ENCODE results near the gene AGRP. TPM values are rescaled to one million over a fixed set of nuclear protein-coding genes. Genes with fewer than 3 reads are reported as not detected.
"Not testable (repeated sequence)": the region's sequence is repeated elsewhere in the genome, so short reads cannot be mapped to it uniquely, and the experiment has no call there.

Gene AGRP
- total RNA-seq, 1 donor from 2014 or later = not detected

DNA sequence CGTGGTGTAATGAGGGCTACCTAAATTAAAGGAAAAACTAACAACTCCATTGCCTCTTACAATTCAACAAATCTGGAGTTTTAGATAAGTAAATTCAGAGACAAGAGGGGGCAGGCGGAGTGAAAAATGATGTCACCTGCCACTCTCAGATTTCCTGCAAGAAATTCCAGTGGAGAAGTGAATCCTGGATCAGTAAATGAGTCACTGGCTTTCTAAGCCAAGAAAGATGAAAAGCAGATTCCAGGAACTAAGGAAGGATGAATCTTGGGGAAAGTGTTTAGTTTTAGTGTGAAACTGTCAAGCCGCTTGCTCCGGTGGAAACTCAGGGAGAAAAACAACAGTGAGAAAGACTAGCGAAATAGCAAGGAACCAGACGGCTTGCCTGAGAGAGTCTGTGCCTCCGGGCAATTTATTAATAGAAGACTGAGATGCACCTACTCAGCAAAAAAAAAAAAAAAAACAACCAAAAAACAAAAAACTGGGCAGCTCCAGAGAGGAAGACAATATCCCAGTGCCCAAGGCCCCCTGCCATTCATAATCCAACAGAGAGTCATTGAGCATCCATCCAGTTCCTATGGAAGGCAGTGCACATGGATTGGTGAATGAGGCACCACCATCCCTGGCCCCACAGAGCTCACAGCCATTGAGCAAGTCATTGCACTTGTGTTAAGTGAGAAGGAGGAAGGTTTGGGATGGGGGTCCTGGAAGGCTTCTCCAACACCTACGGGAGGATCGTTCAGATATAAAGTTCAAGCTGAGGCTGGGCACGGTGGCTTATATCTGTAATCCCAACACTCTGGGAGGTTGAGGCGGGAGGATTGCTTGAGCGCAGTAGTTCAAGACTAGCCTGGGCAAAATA lies 33.2 kb upstream of the AGRP start:
- DNase-seq (ENCODE audit: extremely low spot score, unreplicated experiment) = no peak
- H3K36me3 Mint-ChIP-seq (ENCODE audit: unreplicated experiment) = no peaks in the 10 kb centered on the region
- no peaks in the 10 kb centered on the region for H3K27me3 Mint-ChIP-seq (ENCODE audit: unreplicated experiment)
- H3K27ac Mint-ChIP-seq (ENCODE audit: unreplicated experiment) = peak overlapping the region; percentile 20
- H3K4me1 Mint-ChIP-seq (ENCODE audit: unreplicated experiment) = peaks cover 17% of the 10 kb centered on the region
- TF ChIP-seq, protein P1, sequence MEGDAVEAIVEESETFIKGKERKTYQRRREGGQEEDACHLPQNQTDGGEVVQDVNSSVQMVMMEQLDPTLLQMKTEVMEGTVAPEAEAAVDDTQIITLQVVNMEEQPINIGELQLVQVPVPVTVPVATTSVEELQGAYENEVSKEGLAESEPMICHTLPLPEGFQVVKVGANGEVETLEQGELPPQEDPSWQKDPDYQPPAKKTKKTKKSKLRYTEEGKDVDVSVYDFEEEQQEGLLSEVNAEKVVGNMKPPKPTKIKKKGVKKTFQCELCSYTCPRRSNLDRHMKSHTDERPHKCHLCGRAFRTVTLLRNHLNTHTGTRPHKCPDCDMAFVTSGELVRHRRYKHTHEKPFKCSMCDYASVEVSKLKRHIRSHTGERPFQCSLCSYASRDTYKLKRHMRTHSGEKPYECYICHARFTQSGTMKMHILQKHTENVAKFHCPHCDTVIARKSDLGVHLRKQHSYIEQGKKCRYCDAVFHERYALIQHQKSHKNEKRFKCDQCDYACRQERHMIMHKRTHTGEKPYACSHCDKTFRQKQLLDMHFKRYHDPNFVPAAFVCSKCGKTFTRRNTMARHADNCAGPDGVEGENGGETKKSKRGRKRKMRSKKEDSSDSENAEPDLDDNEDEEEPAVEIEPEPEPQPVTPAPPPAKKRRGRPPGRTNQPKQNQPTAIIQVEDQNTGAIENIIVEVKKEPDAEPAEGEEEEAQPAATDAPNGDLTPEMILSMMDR (IDR thresholded peaks at IDR 0.05) = no peak
- no peak overlapping the region for H3K4me3 Mint-ChIP-seq (ENCODE audit: unreplicated experiment)
- no peaks in the 10 kb centered on the region for H3K9me3 Mint-ChIP-seq (ENCODE audit: unreplicated experiment)

DNA sequence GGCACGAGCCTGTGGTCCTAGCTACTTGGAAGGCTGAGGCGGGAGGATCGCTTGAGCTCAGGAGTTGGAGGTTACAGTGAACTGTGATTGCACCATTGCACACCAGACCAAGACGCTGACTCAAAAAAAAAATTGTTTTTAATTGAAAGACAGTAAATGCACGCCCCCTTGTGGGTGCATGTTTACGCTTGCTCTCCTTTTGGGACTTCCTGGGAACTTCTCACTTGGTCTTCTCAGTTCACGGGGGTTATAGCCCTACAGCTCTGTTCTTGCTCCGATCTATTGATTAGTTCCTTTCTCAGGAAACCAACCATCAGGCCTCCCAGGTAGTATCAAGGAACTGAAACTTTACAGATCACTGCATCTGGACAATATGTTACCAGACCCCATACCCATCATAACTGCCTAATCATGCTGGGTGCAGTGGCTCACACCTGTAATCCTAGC lies 31.1 kb upstream of the AGRP start:
- H3K27ac Mint-ChIP-seq (ENCODE audit: unreplicated experiment) = no peak overlapping the region

DNA sequence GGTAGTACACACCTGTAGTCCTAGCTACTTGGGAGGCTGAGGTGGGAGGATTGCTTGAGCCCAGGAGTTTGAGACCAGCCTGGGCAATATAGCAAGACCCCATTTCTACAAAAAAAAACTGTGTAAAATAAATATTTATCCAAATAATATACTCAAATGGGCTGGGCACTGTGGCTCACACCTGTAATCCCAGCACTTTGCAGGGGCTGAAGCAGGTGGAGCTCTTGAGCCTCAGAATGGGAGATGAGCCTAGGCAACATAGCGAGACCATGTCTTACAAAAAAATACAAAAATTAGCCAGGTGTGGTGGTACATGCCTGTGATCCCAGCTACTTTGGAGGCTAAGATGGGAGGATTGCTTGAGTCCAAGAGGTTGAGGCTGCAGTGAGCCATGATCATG lies 30.5 kb upstream of the AGRP start:
- not testable (repeated sequence) for DNase-seq (ENCODE audit: extremely low spot score, unreplicated experiment); H3K4me3 Mint-ChIP-seq (ENCODE audit: unreplicated experiment); H3K27ac Mint-ChIP-seq (ENCODE audit: unreplicated experiment); H3K9me3 Mint-ChIP-seq (ENCODE audit: unreplicated experiment); H3K36me3 Mint-ChIP-seq (ENCODE audit: unreplicated experiment); H3K27me3 Mint-ChIP-seq (ENCODE audit: unreplicated experiment)
- peaks cover 12% of the 10 kb centered on the region for H3K4me1 Mint-ChIP-seq (ENCODE audit: unreplicated experiment)

More for the DNA sequence above, 31.1 kb upstream of the AGRP start:
- H3K36me3 Mint-ChIP-seq (ENCODE audit: unreplicated experiment) = no peaks in the 10 kb centered on the region
- H3K9me3 Mint-ChIP-seq (ENCODE audit: unreplicated experiment) = no peaks in the 10 kb centered on the region
- peaks cover 12% of the 10 kb centered on the region for H3K4me1 Mint-ChIP-seq (ENCODE audit: unreplicated experiment)
- TF ChIP-seq, protein P1 (IDR thresholded peaks at IDR 0.05) = peak; percentile 78
- H3K4me3 Mint-ChIP-seq (ENCODE audit: unreplicated experiment) = no peak overlapping the region
- no peak for DNase-seq (ENCODE audit: extremely low spot score, unreplicated experiment)
- H3K27me3 Mint-ChIP-seq (ENCODE audit: unreplicated experiment) = no peaks in the 10 kb centered on the region

DNA sequence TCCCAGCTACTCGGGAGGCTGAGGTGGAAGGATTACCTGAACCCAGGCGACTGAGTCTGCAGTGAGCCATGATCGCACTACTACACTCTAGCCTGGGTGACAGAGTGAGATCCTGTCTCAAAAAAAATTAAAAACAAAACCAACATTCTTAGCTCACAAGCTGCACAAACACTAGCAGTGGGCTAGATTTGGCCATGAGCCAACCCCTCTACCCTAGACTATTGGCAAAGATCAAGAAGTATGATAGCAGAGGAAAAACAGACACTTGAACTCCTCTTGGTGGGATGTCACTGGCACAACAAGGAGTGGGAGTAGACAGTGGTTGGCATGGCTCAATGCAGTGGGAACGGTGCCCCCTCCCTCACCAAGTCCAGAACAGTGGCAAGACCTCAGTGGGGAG lies 25.7 kb upstream of the AGRP start:
- Mint-ChIP-seq H3K27ac (ENCODE audit: unreplicated experiment) (no peak overlapping the region), H3K36me3 (ENCODE audit: unreplicated experiment) (no peaks in the 10 kb centered on the region)

DNA sequence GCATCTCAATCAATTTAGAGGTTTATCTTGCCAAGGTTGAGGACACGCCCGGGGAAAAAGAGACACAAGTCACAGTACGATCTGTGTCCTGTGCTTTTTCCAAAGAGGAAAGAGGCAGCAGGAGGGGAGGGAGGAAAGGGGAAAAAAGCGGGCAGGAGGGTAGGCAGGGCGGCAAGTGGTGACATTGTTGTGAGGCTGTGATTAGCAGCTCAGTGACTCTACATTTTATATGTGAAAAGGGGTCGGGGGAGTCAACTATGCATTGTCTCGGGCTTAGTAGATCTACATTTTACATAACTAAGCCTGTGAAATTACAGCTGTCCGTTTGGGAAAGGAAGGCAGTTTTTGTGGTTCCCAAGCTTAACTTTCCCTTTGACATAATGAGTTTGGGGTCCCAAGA lies 23.1 kb upstream of the AGRP start:
- no peak for DNase-seq (ENCODE audit: extremely low spot score, unreplicated experiment)
- TF ChIP-seq, protein P1 (IDR thresholded peaks at IDR 0.05) = no peak
- Mint-ChIP-seq H3K27me3 (ENCODE audit: unreplicated experiment) (no peaks in the 10 kb centered on the region), H3K27ac (ENCODE audit: unreplicated experiment) (no peak overlapping the region), H3K4me1 (ENCODE audit: unreplicated experiment) (peaks cover 11% of the 10 kb centered on the region), H3K9me3 (ENCODE audit: unreplicated experiment) (no peaks in the 10 kb centered on the region), H3K36me3 (ENCODE audit: unreplicated experiment) (no peaks in the 10 kb centered on the region), H3K4me3 (ENCODE audit: unreplicated experiment) (no peak overlapping the region)

More for the DNA sequence above, 25.7 kb upstream of the AGRP start:
- H3K9me3 Mint-ChIP-seq (ENCODE audit: unreplicated experiment) = no peaks in the 10 kb centered on the region
- no peak for DNase-seq (ENCODE audit: extremely low spot score, unreplicated experiment)
- TF ChIP-seq, protein P1 (IDR thresholded peaks at IDR 0.05) = no peak
- H3K4me1 Mint-ChIP-seq (ENCODE audit: unreplicated experiment) = peaks cover 9% of the 10 kb centered on the region
- no peaks in the 10 kb centered on the region for H3K27me3 Mint-ChIP-seq (ENCODE audit: unreplicated experiment)
- H3K4me3 Mint-ChIP-seq (ENCODE audit: unreplicated experiment) = no peak overlapping the region

Data from osteocyte (in vitro differentiated cells).